GM18498 (cell line): ENCODE measurements around the gene ITIH3.

Source experiments
- ATAC-seq: cut with Tn5 transposase; IDR thresholded peaks from one replicate; pipeline ENCODE4 v1.9.1; 2021; ENCODE audit warnings: mild to moderate bottlenecking, moderate library complexity; ENCODE audit not compliant: unreplicated experiment

Gene ITIH3

GRCh38 chr3:52779011-52779836, 15.4 kb upstream of the ITIH3 start:
- no peak for ATAC-seq

- ATAC-seq = no peak
These were observed 14.6 kb upstream of the ITIH3 start for GRCh38 chr3:52779837-52780585.

GRCh38 chr3:52781741-52782140, 12.9 kb upstream of the ITIH3 start:
- ATAC-seq = no peak

DNA sequence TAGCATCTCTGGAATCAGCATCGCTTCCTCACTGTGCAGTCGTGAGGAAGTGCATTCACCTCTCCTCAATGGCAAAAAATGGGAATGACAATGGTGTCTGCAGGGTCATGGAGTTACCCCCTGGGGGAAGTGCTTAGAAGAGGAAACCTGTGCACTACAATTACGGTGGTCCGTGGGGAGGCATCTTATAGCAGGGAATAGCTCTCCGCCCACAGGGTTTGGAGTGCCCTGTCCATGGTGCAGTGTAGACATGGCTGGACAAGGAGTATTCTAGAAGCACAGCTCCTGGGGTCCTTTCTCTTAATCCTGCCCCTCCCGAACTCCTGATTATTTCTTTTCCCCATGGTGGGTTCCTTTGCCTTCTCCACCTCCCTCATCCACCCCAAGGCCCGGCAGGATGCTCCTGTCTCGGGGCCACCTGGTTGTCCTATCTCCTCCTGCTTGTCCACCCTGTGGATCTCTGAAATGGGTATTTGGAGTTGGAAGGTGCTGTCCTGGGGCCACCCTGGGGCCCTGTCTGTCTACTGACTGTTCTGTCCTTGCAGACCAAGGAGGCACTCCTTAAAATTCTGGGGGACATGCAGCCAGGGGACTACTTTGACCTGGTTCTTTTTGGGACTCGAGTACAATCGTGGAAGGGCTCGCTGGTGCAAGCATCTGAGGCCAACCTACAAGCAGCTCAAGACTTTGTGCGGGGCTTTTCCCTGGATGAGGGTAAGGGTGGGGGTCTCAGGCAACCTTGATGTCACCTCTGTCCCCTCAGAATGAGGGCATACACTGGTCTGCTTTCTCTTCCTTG, 12.0 kb upstream of the ITIH3 start:
- ATAC-seq = no peak

DNA sequence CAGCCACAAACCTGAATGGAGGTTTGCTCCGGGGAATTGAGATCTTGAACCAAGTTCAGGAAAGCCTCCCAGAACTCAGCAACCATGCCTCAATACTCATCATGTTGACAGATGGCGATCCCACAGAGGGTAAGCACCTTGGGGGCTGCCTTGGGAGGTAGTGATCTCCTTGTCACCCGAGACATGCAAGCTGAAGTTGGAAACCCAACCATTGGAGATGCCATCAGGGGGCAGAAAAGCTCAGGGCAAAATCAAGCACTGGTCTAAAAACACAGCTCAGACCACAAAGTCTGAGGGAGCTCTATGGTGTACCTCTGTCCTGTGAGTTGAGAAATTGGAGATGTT, 11.4 kb upstream of the ITIH3 start:
- ATAC-seq = no peak

GRCh38 chr3:52784021-52784621, 10.5 kb upstream of the ITIH3 start:
- ATAC-seq = no peak

DNA sequence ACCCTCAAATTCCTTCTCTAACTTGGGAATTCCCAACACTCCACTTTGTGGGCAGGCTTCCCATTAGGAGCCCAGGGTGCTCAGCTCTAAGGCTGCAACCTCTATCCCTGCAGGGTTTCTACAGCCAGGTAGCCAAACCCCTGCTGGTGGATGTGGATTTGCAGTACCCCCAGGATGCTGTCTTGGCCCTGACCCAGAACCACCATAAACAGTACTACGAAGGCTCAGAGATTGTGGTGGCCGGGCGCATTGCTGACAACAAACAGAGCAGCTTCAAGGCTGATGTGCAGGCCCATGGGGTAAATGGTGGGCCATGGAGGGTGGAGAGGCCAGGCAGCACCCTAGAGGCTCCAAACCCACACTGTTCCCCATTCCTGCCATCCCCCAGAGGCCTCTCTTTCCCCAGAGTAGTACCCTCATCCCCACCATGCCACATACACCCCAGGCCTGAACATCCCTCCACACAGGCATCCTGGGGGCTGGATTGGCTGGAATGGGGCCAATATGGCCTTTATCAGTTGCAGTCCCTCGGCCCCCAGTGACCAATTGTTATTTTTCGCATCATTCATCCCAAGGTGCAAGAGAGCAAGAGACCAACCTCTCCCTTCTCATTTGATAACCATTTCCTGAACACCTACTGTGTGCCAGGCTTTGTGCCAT, 9.5 kb upstream of the ITIH3 start:
- ATAC-seq = no peak

DNA sequence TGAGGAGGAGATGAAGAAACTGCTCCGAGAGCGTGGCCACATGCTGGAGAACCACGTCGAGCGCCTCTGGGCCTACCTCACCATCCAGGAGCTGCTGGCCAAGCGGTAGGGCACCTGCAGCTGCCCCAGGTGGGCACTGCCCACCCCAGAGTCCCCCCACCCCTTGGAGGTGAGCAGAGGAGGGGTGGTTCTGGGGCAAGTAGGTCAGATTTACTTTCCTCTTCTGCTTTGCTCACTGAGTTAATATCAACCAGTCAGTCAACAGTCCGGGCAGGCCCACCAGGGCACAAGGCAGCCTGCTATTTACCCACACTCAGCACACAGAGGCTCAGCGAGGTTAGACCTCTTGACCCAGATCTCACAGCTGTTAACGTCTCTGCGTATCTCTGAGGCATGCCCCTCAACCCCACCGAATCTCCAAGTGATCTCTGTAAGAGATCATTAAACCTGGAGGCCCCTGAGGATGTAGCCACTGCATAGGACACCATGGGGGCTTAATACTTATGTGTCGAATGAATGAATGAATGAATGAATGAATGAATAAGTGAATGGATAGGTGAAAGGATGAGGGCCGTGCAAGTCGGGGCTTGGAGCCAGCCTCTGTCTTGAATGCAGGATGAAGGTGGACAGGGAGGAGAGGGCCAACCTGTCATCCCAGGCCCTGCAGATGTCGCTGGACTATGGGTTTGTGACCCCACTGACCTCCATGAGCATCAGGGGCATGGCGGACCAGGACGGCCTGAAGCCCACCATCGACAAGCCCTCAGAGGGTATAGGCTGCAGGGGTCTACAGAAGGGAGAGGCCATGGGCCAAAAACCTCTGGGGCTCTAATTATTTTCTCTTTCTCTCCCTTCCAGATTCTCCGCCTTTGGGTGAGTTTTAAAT, 8.0 kb upstream of the ITIH3 start:
- ATAC-seq = no peak

DNA sequence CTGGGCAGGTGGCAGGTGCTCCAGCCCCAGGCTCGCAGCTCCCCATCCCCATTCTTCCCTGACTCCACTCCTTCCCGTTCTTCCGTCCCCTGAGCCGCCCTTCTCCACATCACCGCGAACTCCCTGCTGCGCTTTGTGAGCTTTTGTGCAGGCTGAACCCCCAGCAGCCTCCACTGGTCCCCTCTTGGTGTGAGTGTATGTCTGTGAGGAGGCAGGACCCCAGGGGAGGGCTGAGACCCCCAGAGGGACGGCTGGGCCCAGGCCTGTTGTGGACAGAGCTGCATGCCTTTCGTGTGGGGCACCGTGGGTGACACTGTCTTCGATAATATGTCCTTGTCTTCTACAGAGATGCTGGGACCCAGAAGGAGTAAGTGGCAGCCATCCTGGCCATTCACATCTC, 7.3 kb upstream of the ITIH3 start:
- no peak for ATAC-seq

DNA sequence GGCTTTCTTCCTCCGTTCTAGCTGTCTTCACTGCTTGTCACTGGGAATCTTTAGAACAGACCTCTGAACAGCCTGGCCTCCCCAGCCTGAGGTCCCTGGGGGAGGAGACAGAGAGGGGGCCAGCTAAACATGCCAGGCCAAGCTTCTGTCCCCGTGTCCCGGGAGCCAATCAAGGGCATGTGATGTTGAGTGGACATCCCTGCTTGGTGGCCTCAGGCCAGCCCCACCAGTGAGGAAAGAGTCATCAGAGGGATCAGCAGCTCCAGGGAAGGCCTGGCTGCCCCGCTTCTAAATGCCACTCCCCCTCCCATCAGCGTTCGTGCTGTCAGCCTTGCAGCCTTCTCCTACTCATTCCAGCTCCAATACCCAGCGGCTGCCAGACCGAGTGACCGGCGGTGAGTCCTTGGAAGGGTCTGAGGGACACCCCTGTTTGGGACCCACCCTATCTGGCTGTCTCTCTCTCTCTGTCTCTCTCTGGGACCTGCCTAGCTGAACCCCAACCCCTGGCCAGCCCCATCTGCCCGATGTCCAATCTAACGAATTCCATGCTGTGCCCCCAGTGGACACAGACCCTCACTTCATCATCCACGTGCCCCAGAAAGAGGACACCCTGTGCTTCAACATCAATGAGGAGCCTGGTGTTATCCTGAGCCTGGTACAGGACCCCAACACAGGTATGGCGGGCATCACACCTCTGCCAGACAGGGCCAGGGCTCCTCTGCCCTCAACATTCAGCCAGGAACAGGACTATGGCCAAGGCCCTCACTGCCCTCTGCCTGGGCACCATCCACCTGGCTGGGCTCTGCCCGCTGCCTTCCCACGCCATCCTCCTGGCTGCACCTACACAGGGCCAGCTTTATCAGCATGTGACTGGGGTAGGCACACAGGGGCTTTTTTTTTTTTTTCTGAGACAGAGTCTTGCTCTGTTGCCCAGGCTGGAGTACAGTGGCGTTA, 6.6 kb upstream of the ITIH3 start:
- no peak for ATAC-seq

DNA sequence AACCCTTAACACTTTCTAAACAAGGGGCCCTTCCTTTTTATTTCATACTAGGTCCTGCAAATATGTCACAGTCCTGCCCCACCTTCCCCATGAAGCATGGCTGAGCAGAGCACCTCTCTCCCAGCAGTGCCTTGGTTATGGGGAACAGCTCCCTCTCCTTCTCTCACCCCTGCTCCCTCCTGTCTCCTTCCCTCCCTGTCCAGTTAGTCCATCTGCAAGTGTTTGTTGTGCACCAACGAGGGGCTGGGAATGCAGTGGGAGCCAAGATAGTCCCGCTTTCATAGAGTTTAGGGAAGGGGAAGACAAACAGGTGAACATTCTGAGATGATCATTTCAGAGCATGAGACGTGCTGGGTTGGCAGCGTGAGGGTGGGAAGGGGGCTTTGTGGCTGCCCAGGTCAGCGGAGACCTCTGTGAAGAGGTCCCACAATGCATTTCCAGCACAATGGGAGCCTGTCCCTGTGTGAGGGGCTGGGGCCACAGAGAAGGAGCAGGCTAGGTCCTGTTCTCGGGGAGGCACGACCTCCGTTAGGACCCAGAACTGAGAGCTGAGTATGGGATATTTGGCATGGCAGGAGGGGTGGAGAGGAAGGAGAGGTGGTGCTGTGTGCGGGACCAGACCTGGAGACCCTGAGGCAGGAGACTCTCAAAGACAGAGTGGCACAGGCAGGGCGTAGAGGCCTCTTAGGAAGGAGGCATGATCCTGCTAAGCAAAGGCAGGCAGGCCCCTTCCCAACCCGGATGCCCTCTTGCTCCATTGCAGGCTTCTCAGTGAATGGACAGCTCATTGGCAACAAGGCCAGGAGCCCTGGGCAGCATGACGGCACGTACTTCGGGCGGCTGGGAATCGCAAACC, 5.5 kb upstream of the ITIH3 start:
- ATAC-seq = no peak

GRCh38 chr3:52789746-52790040, 4.9 kb upstream of the ITIH3 start:
- no peak for ATAC-seq

GRCh38 chr3:52790337-52790736, 4.3 kb upstream of the ITIH3 start:
- ATAC-seq = no peak

DNA sequence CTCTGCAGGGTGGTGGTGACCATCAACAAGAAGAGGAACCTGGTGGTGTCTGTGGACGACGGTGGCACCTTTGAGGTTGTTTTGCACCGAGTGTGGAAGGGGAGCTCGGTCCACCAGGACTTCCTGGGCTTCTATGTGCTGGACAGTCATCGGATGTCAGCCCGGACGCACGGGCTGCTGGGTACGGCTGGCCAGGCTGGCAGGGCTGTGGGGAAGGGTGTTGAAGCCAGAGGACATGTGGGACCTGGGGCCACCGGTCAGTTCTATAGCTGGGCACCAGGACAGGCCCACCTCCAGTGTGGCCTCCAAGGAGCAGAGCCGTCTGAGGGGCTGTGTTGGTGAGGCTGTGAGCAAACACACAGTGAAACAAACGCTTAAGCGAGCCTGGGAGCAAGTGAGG, 3.9 kb upstream of the ITIH3 start:
- no peak for ATAC-seq

DNA sequence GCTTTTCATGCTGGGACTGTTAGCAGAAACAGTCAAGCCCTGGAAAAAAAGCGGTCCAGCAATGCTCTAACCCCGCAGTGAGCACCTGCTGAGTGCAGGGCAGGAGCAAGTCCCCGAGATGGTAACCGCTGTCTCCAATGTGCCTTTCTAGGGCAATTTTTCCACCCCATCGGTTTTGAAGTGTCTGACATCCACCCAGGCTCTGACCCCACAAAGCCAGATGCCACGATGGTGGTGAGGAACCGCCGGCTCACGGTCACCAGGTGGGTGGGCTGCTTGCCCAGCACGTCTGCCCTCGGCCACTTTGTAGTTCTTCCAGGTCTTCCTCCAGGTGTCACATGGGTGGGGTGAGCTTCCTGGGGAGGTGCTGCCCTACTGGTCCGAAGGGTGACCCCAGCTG, 3.2 kb upstream of the ITIH3 start:
- ATAC-seq = no peak

GRCh38 chr3:52791928-52792327, 2.7 kb upstream of the ITIH3 start:
- no peak for ATAC-seq

- ATAC-seq = no peak
These were observed 2.2 kb upstream of the ITIH3 start for GRCh38 chr3:52792413-52792812.
